ENCODE data around the gene BEND3.
"Not testable (repeated sequence)": the region's sequence is repeated elsewhere in the genome, so short reads cannot be mapped to it uniquely, and the experiment has no call there.

BEND3 gene

DNA sequence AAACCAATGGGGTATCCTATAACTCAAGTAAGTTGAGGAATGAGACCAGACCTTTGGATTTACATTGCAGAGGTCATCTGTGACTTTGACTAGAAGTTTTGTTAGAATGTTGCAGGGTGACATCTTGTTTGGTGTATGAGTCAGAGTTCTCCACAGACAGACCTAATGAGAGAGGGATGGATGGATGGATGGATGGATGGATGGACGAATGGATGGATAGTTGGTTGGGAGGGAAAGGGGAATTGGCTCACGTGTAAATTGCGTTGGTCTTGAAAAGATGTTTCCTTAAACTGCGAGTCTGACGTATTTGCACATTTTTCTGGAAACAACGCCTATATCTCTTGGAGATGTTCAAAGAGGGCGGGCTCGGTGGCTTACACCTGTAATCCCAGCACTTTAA lies 88.3 kb downstream of the BEND3 start:
- no peak for DNase-seq

DNA sequence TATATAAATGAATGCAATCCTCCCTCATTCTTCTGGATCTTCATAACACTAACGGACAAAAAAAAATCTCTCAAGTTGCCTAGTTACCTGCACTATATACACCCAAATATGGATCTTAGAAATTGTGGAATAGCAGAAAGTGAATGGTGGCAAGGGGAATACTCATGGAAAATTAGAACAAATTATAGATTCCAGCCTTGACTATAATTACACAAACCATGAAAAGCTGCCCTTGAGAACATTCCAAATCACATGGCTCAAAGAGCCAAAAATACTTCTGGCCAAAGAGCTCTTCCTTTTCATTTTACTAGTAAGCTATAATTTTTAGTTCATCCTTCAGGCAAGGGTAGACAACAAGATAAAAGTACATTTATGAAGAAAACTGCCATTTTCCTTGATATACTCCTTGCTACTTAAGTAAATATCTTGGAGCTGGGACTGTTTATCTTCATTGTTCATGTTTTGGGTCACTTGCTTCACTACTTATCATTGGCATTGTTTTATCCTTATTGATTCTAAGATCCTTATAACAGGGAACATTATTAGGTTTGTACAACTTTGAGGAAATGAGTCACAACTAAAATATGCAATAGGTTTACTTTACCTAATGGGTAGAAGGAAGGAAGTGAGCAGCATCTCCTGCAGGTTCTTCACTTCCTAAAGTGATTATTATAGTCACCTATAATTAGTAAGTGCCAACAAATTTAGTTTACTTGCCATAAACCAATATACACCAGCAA lies 93.7 kb downstream of the BEND3 start:
- no peak for DNase-seq

GRCh38 chr6:107020239-107020638 lies 95.1 kb downstream of the BEND3 start:
- DNase-seq, result no peak

DNA sequence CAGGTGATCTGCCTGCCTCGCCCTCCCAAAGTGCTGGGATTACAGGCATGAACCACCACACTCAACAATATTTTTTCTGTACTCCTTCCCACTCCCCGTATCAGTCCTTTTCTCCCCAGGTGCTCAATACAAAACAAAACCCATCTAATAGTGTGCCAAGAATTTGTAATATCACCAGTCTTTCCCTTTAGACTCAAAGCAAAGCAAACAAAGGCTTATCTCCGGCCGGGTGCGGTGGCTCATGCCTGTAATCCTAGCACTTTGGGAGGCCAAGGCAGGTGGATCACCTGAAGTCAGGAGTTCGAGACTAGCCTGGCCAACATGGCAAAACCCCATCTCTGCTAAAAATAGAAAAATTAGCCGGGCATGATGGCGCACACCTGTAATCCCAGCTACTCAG lies 95.7 kb downstream of the BEND3 start:
- not testable (repeated sequence) for DNase-seq

DNA sequence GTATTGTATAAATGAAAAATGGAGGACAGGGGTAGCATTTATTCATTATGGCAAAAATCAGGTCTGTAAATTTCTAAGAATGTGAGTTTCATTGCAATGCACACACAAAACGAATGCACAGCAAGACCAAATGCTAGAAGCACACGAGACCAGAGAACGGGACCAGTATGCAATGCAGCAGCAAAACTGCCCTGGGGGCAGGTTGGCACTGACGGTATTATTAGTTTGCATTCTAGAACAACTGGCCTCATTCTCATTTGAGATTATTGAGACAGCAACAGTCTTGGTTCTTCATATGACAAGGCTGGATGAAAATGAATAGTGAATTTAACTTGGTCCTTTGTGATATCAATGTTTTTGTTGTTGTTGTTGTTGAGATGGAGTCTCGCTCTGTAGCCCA lies 96.3 kb downstream of the BEND3 start:
- no peak for DNase-seq

All from NCI-H1694 treated with DMSO at 0.1 percent for 48 hours (cell line).